H1 (cell line): ENCODE data around the gene OR56B4. TPM values are rescaled to one million over a fixed set of nuclear protein-coding genes. Genes with fewer than 3 reads are reported as not detected.

ENCODE experiments used
- CTCF ChIA-PET: fragments of 300-600 bp; sonication (Branson Sonifier 250); formaldehyde crosslinking; loops from one replicate; lab custom pipeline; 2021; ENCODE audit not compliant: partially characterized antibody; lab: Charles Lee
- POLR2A ChIA-PET: fragments of 300-600 bp; sonication (Branson Sonifier 250); formaldehyde crosslinking; loops from one replicate; lab custom pipeline; 2021; ENCODE audit warnings: inconsistent platforms; ENCODE audit not compliant: partially characterized antibody; lab: Charles Lee
- DNase-seq, 2 experiments: peaks; one replicate each; pipeline versions ENCODE4 v3.0.0 to v3.0.0-alpha.2; 2010 to 2022; ENCODE audit warnings: low spot score in 2 of 2, low read depth in 1 of 2, mixed read lengths in 1 of 2
- FAIRE-seq: peaks from 2 replicates; lab custom pipeline; 2011; peaks lifted over from hg19 to GRCh38; lab: Jason Lieb, UNC
- H2AFZ ChIP-seq: 2 replicates; pipeline ENCODE4 v1.8.1; 2012; ENCODE audit warnings: low read length, inconsistent platforms
- H2AK5ac ChIP-seq: 2 replicates; pipeline ENCODE4 v1.6.1; 2013; ENCODE audit warnings: low read depth, low read length
- H2BK120ac ChIP-seq: replicated peaks from 2 replicates; pipeline ENCODE3; 2013; ENCODE audit warnings: low read depth, low read length, inconsistent platforms
- H2BK12ac ChIP-seq: 2 replicates; pipeline ENCODE4 v1.6.1; 2013; ENCODE audit warnings: low read depth, low read length
- H2BK15ac ChIP-seq: 2 replicates; pipeline ENCODE4 v1.6.1; 2013; ENCODE audit warnings: low read length
- H2BK20ac ChIP-seq: 2 replicates; pipeline ENCODE4 v1.6.1; 2013; ENCODE audit warnings: low read length
- H2BK5ac ChIP-seq: 2 replicates; pipeline ENCODE4 v1.6.1; 2013; ENCODE audit warnings: low read depth, low read length
- H3K14ac ChIP-seq: 2 replicates; pipeline ENCODE4 v1.6.1; 2013; ENCODE audit warnings: inconsistent platforms; ENCODE audit not compliant: insufficient read length
- H3K18ac ChIP-seq: 2 replicates; pipeline ENCODE4 v1.6.1; 2013; ENCODE audit warnings: low read length; ENCODE audit errors: extremely low read depth
- H3K23ac ChIP-seq: 2 replicates; pipeline ENCODE4 v1.6.1; 2013; ENCODE audit warnings: inconsistent platforms; ENCODE audit not compliant: insufficient read length
- H3K23me2 ChIP-seq: 2 replicates; pipeline ENCODE4 v1.6.1; 2013; ENCODE audit warnings: low read depth, low read length
- H3K27ac ChIP-seq: 2 replicates; pipeline ENCODE4 v1.6.1; 2011; ENCODE audit warnings: low read depth, low read length, inconsistent platforms
- H3K27me3 ChIP-seq, 4 experiments: replicated peaks in 1 of 4; 1 replicate in 1 of 4; 2 replicates in 3 of 4; pipeline versions ENCODE4 v1.6.1 to v1.8.1; 2011 to 2013; ENCODE audit warnings: low read length in 3 of 4, mild to moderate bottlenecking in 3 of 4, inconsistent platforms in 2 of 4, mixed read lengths in 2 of 4, moderate library complexity in 1 of 4; ENCODE audit not compliant: control insufficient read depth in 3 of 4, insufficient read depth in 3 of 4; ENCODE audit errors: extremely low read depth in 1 of 4
- H3K36me3 ChIP-seq, 4 experiments: 2 replicates each; pipeline versions ENCODE4 v1.6.1 to v1.8.1; 2011 to 2013; ENCODE audit warnings: mild to moderate bottlenecking in 4 of 4, low read length in 3 of 4, moderate library complexity in 2 of 4, control low read depth in 1 of 4, inconsistent platforms in 1 of 4; ENCODE audit not compliant: insufficient read depth in 4 of 4, control insufficient read depth in 2 of 4
- H3K4ac ChIP-seq: replicated peaks from 2 replicates; pipeline ENCODE3; 2013; ENCODE audit warnings: low read length, low read depth, mixed read lengths, inconsistent platforms; ENCODE audit not compliant: insufficient read length
- H3K4me1 ChIP-seq, 4 experiments: replicated peaks in 1 of 4; 1 replicate in 1 of 4; 2 replicates in 3 of 4; pipeline versions ENCODE4 v1.6.1 to v1.8.1; 2011 to 2013; ENCODE audit warnings: low read length in 3 of 4, inconsistent platforms in 2 of 4, mixed read lengths in 1 of 4; ENCODE audit not compliant: insufficient read depth in 4 of 4, control insufficient read depth in 3 of 4
- H3K4me2 ChIP-seq, 2 experiments: 2 replicates each; pipeline versions ENCODE4 v1.6.1 to v1.8.1; 2011 to 2013; ENCODE audit warnings: low read depth in 2 of 2, low read length in 2 of 2, control low read depth in 1 of 2, inconsistent platforms in 1 of 2, mild to moderate bottlenecking in 1 of 2; ENCODE audit not compliant: insufficient read depth in 1 of 2
- H3K4me3 ChIP-seq, 4 experiments: fragments of 200-600, 300-600 bp in 1 of 4; sonication (generic), shearing (Covaris generic), sonication (Bioruptor Twin) in 1 of 4; 2 replicates each; pipeline versions ENCODE4 v1.5.1 to v1.8.1; 2011 to 2016; ENCODE audit warnings: low read length in 4 of 4, low read depth in 3 of 4, control low read depth in 2 of 4, inconsistent platforms in 2 of 4, mild to moderate bottlenecking in 2 of 4, mixed read lengths in 1 of 4, moderate library complexity in 1 of 4; ENCODE audit not compliant: insufficient read depth in 2 of 4; ENCODE audit errors: extremely low read depth in 1 of 4
- H3K56ac ChIP-seq: replicated peaks from 2 replicates; pipeline ENCODE3; 2013; ENCODE audit warnings: low read depth, mild to moderate bottlenecking, mixed read lengths, low read length, inconsistent platforms; ENCODE audit not compliant: insufficient read length
- H3K79me1 ChIP-seq: 2 replicates; pipeline ENCODE4 v1.6.1; 2013; ENCODE audit warnings: low read depth, low read length, control low read depth
- H3K79me2 ChIP-seq, 2 experiments: 2 replicates each; pipeline versions ENCODE4 v1.6.1 to v1.8.1; 2012 to 2013; ENCODE audit warnings: low read length in 2 of 2, mild to moderate bottlenecking in 2 of 2, inconsistent platforms in 1 of 2; ENCODE audit not compliant: insufficient read depth in 2 of 2, control insufficient read depth in 1 of 2
- H3K9ac ChIP-seq, 4 experiments: replicated peaks in 1 of 4; 1 replicate in 1 of 4; 2 replicates in 3 of 4; pipeline versions ENCODE4 v1.6.1 to v1.8.1; 2011 to 2013; ENCODE audit warnings: low read depth in 3 of 4, low read length in 3 of 4, control low read depth in 2 of 4, mild to moderate bottlenecking in 2 of 4, moderate library complexity in 2 of 4, inconsistent platforms in 1 of 4; ENCODE audit errors: extremely low read depth in 1 of 4
- H3K9me3 ChIP-seq, 2 experiments: 2 replicates each; pipeline versions ENCODE4 v1.6.1 to v1.8.1; 2012 to 2013; ENCODE audit warnings: mild to moderate bottlenecking in 2 of 2, moderate library complexity in 2 of 2, control low read depth in 1 of 2, inconsistent platforms in 1 of 2, low read depth in 1 of 2, low read length in 1 of 2, mixed read lengths in 1 of 2; ENCODE audit not compliant: insufficient read depth in 2 of 2
- H4K20me1 ChIP-seq, 2 experiments: replicated peaks in 1 of 2; 2 replicates each; pipeline versions ENCODE3 to v1.8.1; 2011 to 2013; ENCODE audit warnings: inconsistent platforms in 2 of 2, low read length in 2 of 2, mild to moderate bottlenecking in 1 of 2; ENCODE audit not compliant: insufficient read depth in 2 of 2, control insufficient read depth in 1 of 2
- H4K5ac ChIP-seq: 2 replicates; pipeline ENCODE4 v1.6.1; 2013; ENCODE audit warnings: low read length, low read depth, mixed read lengths, inconsistent platforms; ENCODE audit not compliant: insufficient read length
- H4K8ac ChIP-seq: 2 replicates; pipeline ENCODE4 v1.8.0; 2013; ENCODE audit warnings: mild to moderate bottlenecking, moderate library complexity, low read length, inconsistent platforms; ENCODE audit not compliant: insufficient read depth; ENCODE audit errors: extremely low read depth
- H4K91ac ChIP-seq: replicated peaks from 2 replicates; pipeline ENCODE3; 2013; ENCODE audit warnings: low read length, mixed read lengths, inconsistent platforms; ENCODE audit not compliant: insufficient read length
- CEBPB ChIP-seq: IDR thresholded peaks from 2 replicates; pipeline ENCODE4 v1.6.1; 2012; ENCODE audit warnings: low read depth, low read length
- CTBP2 ChIP-seq: IDR thresholded peaks from 2 replicates; pipeline ENCODE4 v1.7.0; 2011; ENCODE audit warnings: borderline replicate concordance, mild to moderate bottlenecking, moderate library complexity, mixed read lengths, low read length; ENCODE audit not compliant: insufficient read depth, insufficient read length
- EP300 ChIP-seq, 2 experiments: IDR thresholded peaks; 1 replicate in 1 of 2; 2 replicates in 1 of 2; pipeline ENCODE4 v1.6.1; 2011 to 2012; ENCODE audit warnings: low read depth in 2 of 2, low read length in 2 of 2, mild to moderate bottlenecking in 2 of 2, borderline replicate concordance in 1 of 2, inconsistent platforms in 1 of 2, moderate library complexity in 1 of 2
- JUND ChIP-seq: IDR thresholded peaks from 2 replicates; pipeline ENCODE4 v1.6.1; 2011; ENCODE audit warnings: mild to moderate bottlenecking, improper control_type of control experiment, low read length
- RNF2 ChIP-seq: fragments of 200-900, 300-1000 bp; sonication (generic); IDR thresholded peaks from 2 replicates; pipeline ENCODE4 v1.7.1; 2016; ENCODE audit warnings: borderline replicate concordance, low read depth, mild to moderate bottlenecking, antibody characterized with exemption, low read length; ENCODE audit not compliant: poor library complexity, severe bottlenecking; ENCODE audit errors: missing control alignments
- SIN3A ChIP-seq, 2 experiments: IDR thresholded peaks in 1 of 2; conservative IDR thresholded peaks in 1 of 2; 2 replicates each; pipeline ENCODE4 v1.6.1; 2011 to 2012; ENCODE audit warnings: low read length in 2 of 2, improper control_type of control experiment in 1 of 2, low read depth in 1 of 2, mild to moderate bottlenecking in 1 of 2
- YY1 ChIP-seq: IDR thresholded peaks from 2 replicates; pipeline ENCODE4 v1.6.1; 2011; ENCODE audit warnings: low read depth, mild to moderate bottlenecking, low read length
- polyA plus RNA-seq, 7 experiments: library from polyadenylated mRNA; depleted of rRNA in 3 of 7; stranded (reverse) in 5 of 7; unstranded in 2 of 7; fragments of >200 nt in 5 of 7; fragments of 200-250 nt in 2 of 7; gene quantifications; 1 replicate in 5 of 7; 2 replicates in 1 of 7; 4 replicates in 1 of 7; pipeline versions ENCODE4 v1.2.1 to v1.2.3, GENCODE V29; 2011 to 2013; ENCODE audit warnings: missing spikeins in 2 of 7, mixed read lengths in 2 of 7
- total RNA-seq: library from RNA; stranded (reverse); fragmentation: NEBNext Ultra II Directional; extraction: Animal tissue kit (Norgen Biotek cat#: 25700); gene quantifications from 2 replicates; pipeline ENCODE4 v1.2.1, GENCODE V29; 2021

The OR56B4 gene
- total and polyA plus RNA-seq, 2 of the 8 experiments (the other 6 are each of a cell fraction or from before 2014, with no cell fraction given) = not detected

- H4K5ac ChIP-seq = no peak overlapping the region
- no peaks in the 10 kb centered on the region for H3K79me2 ChIP-seq
- no peak overlapping the region for H3K27ac ChIP-seq
- H3K9me3 ChIP-seq = no peaks in the 10 kb centered on the region
- H2BK120ac ChIP-seq = no peak overlapping the region
- H4K20me1 ChIP-seq = no peaks in the 10 kb centered on the region
- no peak overlapping the region for H3K4ac ChIP-seq
- TF ChIP-seq CTBP2 (no peak), EP300 (IDR thresholded peaks at IDR 0.05; ENCODE audit: borderline replicate concordance in 1 of 2, low read depth in 2 of 2, low read length in 2 of 2) (no peak), YY1 (no peak), CEBPB (no peak), SIN3A (conservative IDR thresholded peaks at IDR 0.05 in 1 of 2, IDR thresholded peaks at IDR 0.05 in 1 of 2; ENCODE audit: low read depth in 1 of 2, low read length in 2 of 2) (no peak), JUND (no peak), RNF2 (no peak)
- ChIA-PET POLR2A (interaction anchor here (0.6 kb wide), 1 partner anchor 441 kb away, joined by 3 read pairs; no protein-coding TSS in a partner anchor), CTCF (interaction anchor here (1.0 to 2.3 kb wide), 5 partner anchors 18 to 108 kb away, joined by 3 to 7 read pairs (median 3); no protein-coding TSS in a partner anchor)
- H4K8ac ChIP-seq = no peak overlapping the region
- no peak overlapping the region for H2BK12ac ChIP-seq
- no peak overlapping the region for H2BK5ac ChIP-seq
- no peaks in the 10 kb centered on the region for H3K23me2 ChIP-seq
- H2BK15ac ChIP-seq = no peak overlapping the region
- H4K91ac ChIP-seq = no peak overlapping the region
- no peaks in the 10 kb centered on the region for H3K36me3 ChIP-seq
- no peak overlapping the region for H3K14ac ChIP-seq
- H2BK20ac ChIP-seq = no peak overlapping the region
- no peak overlapping the region for H3K4me3 ChIP-seq
- no peaks in the 10 kb centered on the region for H3K27me3 ChIP-seq
- H3K4me2 ChIP-seq = peak overlapping the region in 1 of 2 experiments; percentile 67; a peak in 1 of 4 replicates
- no peaks in the 10 kb centered on the region for H3K79me1 ChIP-seq
- FAIRE-seq (no peak), DNase-seq (no peak)
- no peak overlapping the region for H2AFZ ChIP-seq
- H3K4me1 ChIP-seq = no peaks in the 10 kb centered on the region
- H3K9ac ChIP-seq = no peak overlapping the region
- no peak overlapping the region for H3K56ac ChIP-seq
- H3K23ac ChIP-seq = no peak overlapping the region
- H3K18ac ChIP-seq = no peak overlapping the region
- no peak overlapping the region for H2AK5ac ChIP-seq
Measured at GRCh38 chr11:6142936-6143335, 35.5 kb downstream of the OR56B4 start.
